Common myeloid progenitor, CD34-positive (primary cell): ENCODE data around the gene DCUN1D1.

Experiments used
- CTCF ChIA-PET: fragments of 350-600 bp; sonication (Branson Sonifier 250); formaldehyde crosslinking; loops from one replicate; lab custom pipeline; 2021; ENCODE audit warnings: antibody characterized with exemption; lab: Charles Lee
- POLR2A ChIA-PET: fragments of 350-600 bp; sonication (Branson Sonifier 250); formaldehyde crosslinking; loops from one replicate; lab custom pipeline; 2021; ENCODE audit warnings: antibody characterized with exemption; lab: Charles Lee
- DNase-seq, 3 donors: peaks; one replicate each; pipeline versions ENCODE4 v3.0.0 to v3.0.0-alpha.2; 2013
- H3K27ac ChIP-seq, 2 experiments: 1 replicate in 1 of 2; 2 replicates in 1 of 2; pipeline ENCODE4 v1.7.0; 2013; ENCODE audit warnings: inconsistent platforms in 2 of 2, low read length in 2 of 2, mild to moderate bottlenecking in 2 of 2, low read depth in 1 of 2, moderate library complexity in 1 of 2; ENCODE audit not compliant: severe bottlenecking in 2 of 2, insufficient read depth in 1 of 2, poor library complexity in 1 of 2
- H3K27me3 ChIP-seq, 5 experiments: replicated peaks in 2 of 5; 1 replicate in 3 of 5; 2 replicates in 2 of 5; pipeline versions ENCODE4 v1.6.1 to v1.7.0; 2013; ENCODE audit warnings: low read length in 4 of 5, mild to moderate bottlenecking in 2 of 5, moderate library complexity in 2 of 5, inconsistent platforms in 1 of 5; ENCODE audit not compliant: insufficient read depth in 5 of 5, control insufficient read depth in 4 of 5
- H3K36me3 ChIP-seq, 4 experiments: 1 replicate in 2 of 4; 2 replicates in 2 of 4; pipeline versions ENCODE4 v1.6.1 to v1.7.0; 2013; ENCODE audit warnings: low read length in 3 of 4, control low read depth in 1 of 4, mild to moderate bottlenecking in 1 of 4; ENCODE audit not compliant: control insufficient read depth in 4 of 4, insufficient read depth in 4 of 4
- H3K4me1 ChIP-seq, 4 experiments: 1 replicate in 3 of 4; 2 replicates in 1 of 4; pipeline versions ENCODE4 v1.6.1 to v1.7.1; 2013; ENCODE audit warnings: low read length in 3 of 4, mild to moderate bottlenecking in 3 of 4, control low read depth in 1 of 4, inconsistent platforms in 1 of 4, moderate library complexity in 1 of 4; ENCODE audit not compliant: control insufficient read depth in 4 of 4, insufficient read depth in 4 of 4; ENCODE audit errors: control extremely low read depth in 1 of 4
- H3K4me3 ChIP-seq, 7 experiments: 1 replicate in 4 of 7; 2 replicates in 3 of 7; pipeline versions ENCODE4 v1.5.1 to v1.7.0; 2013; ENCODE audit warnings: mild to moderate bottlenecking in 7 of 7, low read length in 6 of 7, moderate library complexity in 6 of 7, inconsistent platforms in 2 of 7, low read depth in 2 of 7, control low read depth in 1 of 7; ENCODE audit not compliant: insufficient read depth in 4 of 7, control insufficient read depth in 1 of 7; ENCODE audit errors: extremely low read depth in 1 of 7
- H3K9me3 ChIP-seq, 5 experiments: 1 replicate in 4 of 5; 2 replicates in 1 of 5; pipeline versions ENCODE4 v1.6.1 to v1.7.1; 2013; ENCODE audit warnings: low read length in 4 of 5, mild to moderate bottlenecking in 2 of 5, inconsistent platforms in 1 of 5, low read depth in 1 of 5, moderate library complexity in 1 of 5; ENCODE audit not compliant: control insufficient read depth in 4 of 5, insufficient read depth in 2 of 5; ENCODE audit errors: control extremely low read depth in 1 of 5
- WGBS: methylation state at CpG from one replicate; pipeline ENCODE4 v1.1.5; 2013; ENCODE audit not compliant: insufficient coverage; 5-methylcytosine and 5-hydroxymethylcytosine counted together

DCUN1D1 gene

GRCh38 chr3:182989566-182989965 is 9.2 kb upstream of the DCUN1D1 start:
- no peak overlapping the region for H3K27ac ChIP-seq
- no peak for DNase-seq
- H3K4me3 ChIP-seq = no peak overlapping the region
- H3K9me3 ChIP-seq = peaks cover 0 to 1% (median 0%) of the 10 kb centered on the region in 5 experiments
- 83% methylated on average over 2 of the region's 3 CpGs for WGBS
- H3K4me1 ChIP-seq = no peaks in the 10 kb centered on the region
- ChIA-PET POLR2A (interaction anchor here (0.6 kb wide), 1 partner anchor 135 kb away, joined by 3 read pairs; no protein-coding TSS in a partner anchor), CTCF (interaction anchor here (0.9 to 1.2 kb wide), 2 partner anchors 17 to 84 kb away, joined by 3 to 4 read pairs; no protein-coding TSS in a partner anchor)
- no peaks in the 10 kb centered on the region for H3K36me3 ChIP-seq
- no peaks in the 10 kb centered on the region for H3K27me3 ChIP-seq

- Histone ChIP-seq H3K36me3 (no peaks in the 10 kb centered on the region), H3K27ac (no peak overlapping the region), H3K4me3 (no peak overlapping the region), H3K27me3 (no peaks in the 10 kb centered on the region), H3K9me3 (no peaks in the 10 kb centered on the region), H3K4me1 (peaks cover 0 to 5% (median 3%) of the 10 kb centered on the region in 4 experiments)
- DNase-seq = no peak
- ChIA-PET CTCF (no interaction called here), POLR2A (no interaction called here)
- 96% methylated on average over 4 of the region's 6 CpGs for WGBS
Measured at GRCh38 chr3:182986021-182986420, 5.7 kb upstream of the DCUN1D1 start.

- ChIA-PET POLR2A (no interaction called here), CTCF (interaction anchor here (0.6 to 1.9 kb wide), 4 partner anchors 12 to 68 kb away, joined by 3 to 7 read pairs (median 3); no protein-coding TSS in a partner anchor)
- Histone ChIP-seq H3K27me3 (no peaks in the 10 kb centered on the region), H3K27ac (no peak overlapping the region), H3K9me3 (no peaks in the 10 kb centered on the region), H3K4me1 (peaks cover 3 to 12% (median 11%) of the 10 kb centered on the region in 4 experiments), H3K4me3 (no peak overlapping the region), H3K36me3 (no peaks in the 10 kb centered on the region)
- no peak for DNase-seq
Measured at GRCh38 chr3:182983876-182984275, 3.5 kb upstream of the DCUN1D1 start.

- Histone ChIP-seq H3K4me3 (peak overlapping the region; percentile 19 to 87 (median 69)), H3K4me1 (peaks cover 10 to 23% (median 20%) of the 10 kb centered on the region in 4 experiments), H3K9me3 (no peaks in the 10 kb centered on the region), H3K27me3 (no peaks in the 10 kb centered on the region), H3K27ac (peak overlapping the region in 1 of 2 experiments; percentile 49), H3K36me3 (no peaks in the 10 kb centered on the region)
- ChIA-PET CTCF (interaction anchor here (0.6 kb wide), 1 partner anchor 39 kb away, joined by 3 read pairs; no protein-coding TSS in a partner anchor), POLR2A (interaction anchor here (0.6 to 1.1 kb wide), 2 partner anchors 9 to 66 kb away, joined by 3 read pairs; no protein-coding TSS in a partner anchor)
- 98% methylated on average over 7 of the region's 10 CpGs for WGBS
- no peak for DNase-seq
Measured at GRCh38 chr3:182981038-182981380, 671 bp upstream of the DCUN1D1 start.

DNA sequence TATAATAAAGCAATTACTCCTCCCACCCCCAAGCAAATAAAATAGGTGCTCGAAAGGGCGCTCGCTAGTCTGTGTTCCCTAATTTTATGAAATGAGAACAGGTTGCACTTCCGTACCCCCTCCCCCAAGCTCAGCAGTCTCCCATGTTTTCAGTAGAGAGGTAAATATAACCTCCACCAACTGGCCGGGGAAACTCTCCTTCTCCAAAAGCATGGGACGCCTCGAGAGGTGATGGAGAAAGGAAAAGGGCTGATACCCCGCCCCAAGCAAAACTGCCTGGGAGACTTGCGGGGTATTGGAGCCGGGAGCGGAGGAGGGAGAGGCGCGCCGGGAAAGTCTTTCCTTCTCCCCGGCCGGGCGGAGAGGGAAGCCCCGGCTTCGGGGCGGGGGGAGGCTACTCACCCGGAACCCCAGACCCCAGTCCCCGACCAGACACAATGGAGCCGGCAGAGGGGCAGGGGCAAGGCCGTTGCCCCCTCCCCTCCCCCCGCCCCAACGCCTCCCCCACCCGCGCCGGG is 605 bp downstream of the DCUN1D1 start:
- Histone ChIP-seq H3K4me3 (peak overlapping the region; percentile 72 to 90 (median 87)), H3K27me3 (no peaks in the 10 kb centered on the region), H3K27ac (peak overlapping the region; percentile 40 to 87), H3K9me3 (no peaks in the 10 kb centered on the region), H3K4me1 (peaks cover 10 to 23% (median 20%) of the 10 kb centered on the region in 4 experiments), H3K36me3 (no peaks in the 10 kb centered on the region)
- peak; percentile 38 to 72 (median 62) for DNase-seq
- ChIA-PET POLR2A (no interaction called here), CTCF (interaction anchor here (1.3 kb wide), 1 partner anchor 9 kb away, joined by 5 read pairs; no protein-coding TSS in a partner anchor)
- 0% methylated on average over 11 of the region's 29 CpGs for WGBS

DNA sequence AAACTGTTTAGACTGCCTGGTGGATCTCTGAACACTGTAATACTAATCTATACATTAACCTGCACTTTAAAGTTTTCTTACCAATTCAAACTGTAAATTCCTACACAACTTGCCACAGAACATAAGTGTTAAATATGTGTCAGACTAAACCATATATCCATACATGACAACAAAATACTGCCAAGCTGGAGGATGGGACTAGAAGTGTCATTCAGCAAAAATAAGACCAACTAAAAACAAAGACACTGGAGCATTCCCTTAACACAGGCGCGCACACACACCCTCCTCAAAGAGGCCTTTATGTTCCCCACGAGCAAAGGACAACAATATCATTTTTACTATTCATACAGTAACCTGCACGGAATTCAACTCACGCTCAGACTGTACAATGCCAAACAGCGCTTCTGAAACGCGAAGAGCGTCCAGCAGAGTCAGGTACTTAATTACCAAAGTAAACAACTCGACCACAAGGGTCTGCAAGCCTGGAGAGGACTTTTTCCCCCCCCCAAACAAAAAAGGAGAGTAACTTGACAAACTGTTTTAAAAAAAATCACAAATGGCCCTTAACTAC is 1.1 kb downstream of the DCUN1D1 start:
- peak overlapping the region; percentile 40 to 87 for H3K27ac ChIP-seq
- DNase-seq = peak in 1 of 3 donors; percentile 10
- H3K4me3 ChIP-seq = peak overlapping the region in 6 of 7 experiments; percentile 82 to 90 (median 88)
- no peaks in the 10 kb centered on the region for H3K9me3 ChIP-seq
- no peaks in the 10 kb centered on the region for H3K27me3 ChIP-seq
- no peaks in the 10 kb centered on the region for H3K36me3 ChIP-seq
- CTCF ChIA-PET = interaction anchor here (0.7 to 1.3 kb wide), 4 partner anchors 9 to 70 kb away, joined by 3 to 7 read pairs (median 4); no protein-coding TSS in a partner anchor
- POLR2A ChIA-PET = interaction anchor here (1.0 kb wide), 1 partner anchor 10 kb away, joined by 3 read pairs; no protein-coding TSS in a partner anchor
- peaks cover 10 to 23% (median 20%) of the 10 kb centered on the region in 4 experiments for H3K4me1 ChIP-seq
- 3% methylated on average over 10 of the region's 10 CpGs for WGBS

- no peak for DNase-seq
- CTCF ChIA-PET = interaction anchor here (0.7 to 1.3 kb wide), 4 partner anchors 8 to 69 kb away, joined by 3 to 7 read pairs (median 4); no protein-coding TSS in a partner anchor
- no peaks in the 10 kb centered on the region for H3K27me3 ChIP-seq
- no peaks in the 10 kb centered on the region for H3K36me3 ChIP-seq
- no peak overlapping the region for H3K27ac ChIP-seq
- H3K4me1 ChIP-seq = peaks cover 10 to 23% (median 20%) of the 10 kb centered on the region in 4 experiments
- no peaks in the 10 kb centered on the region for H3K9me3 ChIP-seq
- POLR2A ChIA-PET = interaction anchor here (1.0 kb wide), 1 partner anchor 9 kb away, joined by 3 read pairs; no protein-coding TSS in a partner anchor
- H3K4me3 ChIP-seq = peak overlapping the region in 2 of 7 experiments; percentile 89 to 90
- WGBS = 100% methylated on average over 2 of the region's 5 CpGs
Measured at GRCh38 chr3:182978387-182978786, 2.0 kb downstream of the DCUN1D1 start.
